CD14-positive monocyte (primary cell): ENCODE measurements around the gene RNF217. TPM values are rescaled to one million over a fixed set of nuclear protein-coding genes. Genes with fewer than 3 reads are reported as not detected.
"Not testable (repeated sequence)": the region's sequence is repeated elsewhere in the genome, so short reads cannot be mapped to it uniquely, and the experiment has no call there.

Experiments used
- DNase-seq, 3 donors: peaks; one replicate each; pipeline ENCODE4 v3.0.0-alpha.2; 2011 to 2022
- H2AFZ ChIP-seq: 2 replicates; pipeline ENCODE4 v1.6.0; 2012; ENCODE audit warnings: mild to moderate bottlenecking, low read depth, low read length, inconsistent platforms; ENCODE audit not compliant: insufficient read depth, poor library complexity, severe bottlenecking
- H3K27ac ChIP-seq, 2 donors: 1 replicate in 1 of 2; 2 replicates in 1 of 2; pipeline ENCODE4 v1.5.1; 2012 to 2013; ENCODE audit warnings: low read length in 2 of 2, control low read depth in 1 of 2, inconsistent platforms in 1 of 2, low read depth in 1 of 2, mild to moderate bottlenecking in 1 of 2
- H3K27me3 ChIP-seq, 2 donors: one replicate each; pipeline versions ENCODE4 v1.6.0 to v1.6.1; 2011 to 2013; ENCODE audit warnings: low read length in 2 of 2; ENCODE audit not compliant: control insufficient read depth in 2 of 2, insufficient read depth in 2 of 2
- H3K36me3 ChIP-seq, 2 donors: replicated peaks in 1 of 2; 1 replicate in 1 of 2; 2 replicates in 1 of 2; pipeline versions ENCODE4 v1.5.1 to v1.6.1; 2012 to 2013; ENCODE audit warnings: low read length in 2 of 2, control low read depth in 1 of 2, inconsistent platforms in 1 of 2, mild to moderate bottlenecking in 1 of 2; ENCODE audit not compliant: insufficient read depth in 2 of 2, control insufficient read depth in 1 of 2
- H3K4me1 ChIP-seq, 2 donors: 1 replicate in 1 of 2; 2 replicates in 1 of 2; pipeline versions ENCODE4 v1.5.1 to v1.6.1; 2012 to 2013; ENCODE audit warnings: low read length in 2 of 2, control low read depth in 1 of 2, inconsistent platforms in 1 of 2, mild to moderate bottlenecking in 1 of 2, moderate library complexity in 1 of 2; ENCODE audit not compliant: insufficient read depth in 2 of 2, control insufficient read depth in 1 of 2
- H3K4me2 ChIP-seq: replicated peaks from 2 replicates; pipeline ENCODE3; 2012; ENCODE audit warnings: low read length, moderate library complexity, mild to moderate bottlenecking; ENCODE audit not compliant: poor library complexity, severe bottlenecking; ENCODE audit errors: extremely low read depth
- H3K4me3 ChIP-seq, 3 experiments: fragments of 200-600 bp in 1 of 3; sonication (generic) in 1 of 3; replicated peaks in 1 of 3; 1 replicate in 2 of 3; 2 replicates in 1 of 3; pipeline ENCODE4 v1.5.1; 2011 to 2013; ENCODE audit warnings: low read length in 3 of 3, mild to moderate bottlenecking in 3 of 3, control low read depth in 2 of 3, low read depth in 2 of 3, inconsistent platforms in 1 of 3, moderate library complexity in 1 of 3
- H3K79me2 ChIP-seq: 2 replicates; pipeline ENCODE4 v1.6.0; 2012; ENCODE audit warnings: mild to moderate bottlenecking, control low read depth, inconsistent platforms, low read length, moderate library complexity; ENCODE audit not compliant: insufficient read depth
- H3K9ac ChIP-seq: 2 replicates; pipeline ENCODE4 v1.6.0; 2017; ENCODE audit warnings: low read length, mild to moderate bottlenecking; ENCODE audit not compliant: insufficient read depth, poor library complexity, severe bottlenecking
- H3K9me3 ChIP-seq, 2 donors: replicated peaks in 1 of 2; 1 replicate in 1 of 2; 2 replicates in 1 of 2; pipeline versions ENCODE4 v1.5.1 to v1.6.1; 2012 to 2013; ENCODE audit warnings: low read length in 2 of 2, control low read depth in 1 of 2; ENCODE audit not compliant: control insufficient read depth in 1 of 2, insufficient read depth in 1 of 2
- H4K20me1 ChIP-seq: 2 replicates; pipeline ENCODE4 v1.6.0; 2012; ENCODE audit warnings: mild to moderate bottlenecking, low read length, control low read depth, moderate library complexity; ENCODE audit not compliant: insufficient read depth
- H3K27ac Mint-ChIP-seq, 7 donors: one replicate each; pipeline ENCODE4 v1.8.0; 2020; ENCODE audit warnings: mild to moderate bottlenecking in 7 of 7, mixed read lengths in 7 of 7, moderate library complexity in 6 of 7, inconsistent platforms in 2 of 7
- H3K27me3 Mint-ChIP-seq, 3 donors: one replicate each; pipeline ENCODE4 v1.8.0; 2021 to 2022; ENCODE audit warnings: low read depth in 3 of 3, mild to moderate bottlenecking in 3 of 3, mixed read lengths in 3 of 3, moderate library complexity in 3 of 3, inconsistent platforms in 1 of 3
- H3K36me3 Mint-ChIP-seq, 2 donors: one replicate each; pipeline ENCODE4 v1.8.0; 2020; ENCODE audit warnings: mixed read lengths in 2 of 2, inconsistent platforms in 1 of 2, mild to moderate bottlenecking in 1 of 2
- H3K4me1 Mint-ChIP-seq: one replicate; pipeline ENCODE4 v1.8.0; 2020; ENCODE audit warnings: mild to moderate bottlenecking, mixed read lengths
- H3K4me3 Mint-ChIP-seq, 2 donors: one replicate each; pipeline ENCODE4 v1.8.0; 2020; ENCODE audit warnings: mild to moderate bottlenecking in 2 of 2, mixed read lengths in 2 of 2, moderate library complexity in 1 of 2
- H3K9me3 Mint-ChIP-seq, 7 donors: one replicate each; pipeline ENCODE4 v1.8.0; 2020 to 2022; ENCODE audit warnings: mixed read lengths in 7 of 7, mild to moderate bottlenecking in 6 of 7, moderate library complexity in 6 of 7, inconsistent platforms in 2 of 7
- CTCF ChIP-seq: fragments of 200-600 bp; IDR thresholded peaks from one replicate; pipeline ENCODE4 v1.8.0; 2022; ENCODE audit warnings: antibody characterized with exemption, mild to moderate bottlenecking
- WGBS: methylation state at CpG from one replicate; pipeline ENCODE4 v1.1.5; 2013; ENCODE audit warnings: missing lambda C conversion rate; ENCODE audit not compliant: insufficient coverage; 5-methylcytosine and 5-hydroxymethylcytosine counted together
- intact Hi-C, 2 donors: fragments of 100-400 bp; cut with micrococcal nuclease; formaldehyde crosslinking; loops; one replicate each; pipeline versions ENCODE4 v1.15.0 to v1.15.1; 2023
- polyA plus RNA-seq, 3 donors: library from polyadenylated mRNA; depleted of rRNA in 1 of 3; unstranded in 2 of 3; stranded (reverse) in 1 of 3; fragments of 300-500 nt in 2 of 3; fragments of >200 nt in 1 of 3; fragmentation: Illumina TruSeq in 2 of 3; gene quantifications; 1 replicate in 2 of 3; 2 replicates in 1 of 3; pipeline ENCODE4 v1.2.3, GENCODE V29; 2012 to 2021

Gene RNF217
- polyA plus RNA-seq, 3 donors, result 2.2 to 11.6 (median 3.3) TPM

- Mint-ChIP-seq H3K27me3 (no peaks in the 10 kb centered on the region), H3K4me1 (peaks cover 15% of the 10 kb centered on the region), H3K27ac (peak overlapping the region in 3 of 7 donors; percentile 0 to 42 (median 37)), H3K4me3 (no peak overlapping the region), H3K9me3 (peaks cover 0 to 5% (median 2%) of the 10 kb centered on the region in 7 donors), H3K36me3 (peaks cover 3 to 6% of the 10 kb centered on the region in 2 donors)
- no peak for DNase-seq
- Histone ChIP-seq H3K27me3 (no peaks in the 10 kb centered on the region), H4K20me1 (no peaks in the 10 kb centered on the region), H2AFZ (no peak overlapping the region), H3K79me2 (no peaks in the 10 kb centered on the region), H3K9ac (no peak overlapping the region), H3K9me3 (no peaks in the 10 kb centered on the region), H3K27ac (no peak overlapping the region), H3K4me3 (no peak overlapping the region), H3K4me1 (peaks cover 0 to 4% of the 10 kb centered on the region in 2 donors), H3K36me3 (no peaks in the 10 kb centered on the region), H3K4me2 (no peak overlapping the region)
- WGBS, result no CpG with 5 or more reads among the region's 1 CpG
- no peak for TF ChIP-seq CTCF
- intact Hi-C loops, result no loop called here
These were observed 69.1 kb downstream of the RNF217 start for GRCh38 chr6:125031385-125031784.

- H3K9me3 ChIP-seq, H3K27ac Mint-ChIP-seq, H3K36me3 Mint-ChIP-seq, intact Hi-C loops, H3K79me2 ChIP-seq, H2AFZ ChIP-seq, DNase-seq, H3K4me1 ChIP-seq, H3K9me3 Mint-ChIP-seq, H3K27me3 ChIP-seq, H4K20me1 ChIP-seq, H3K4me2 ChIP-seq, H3K36me3 ChIP-seq, H3K4me3 ChIP-seq, H3K27ac ChIP-seq, H3K9ac ChIP-seq, H3K4me3 Mint-ChIP-seq, H3K27me3 Mint-ChIP-seq: not testable (repeated sequence)
- peaks cover 24% of the 10 kb centered on the region for H3K4me1 Mint-ChIP-seq
These were observed 72.7 kb downstream of the RNF217 start for GRCh38 chr6:125034929-125035328.

GRCh38 chr6:125036486-125036885, 74.2 kb downstream of the RNF217 start:
- intact Hi-C loops, H3K4me2 ChIP-seq, H3K9me3 ChIP-seq, H3K9me3 Mint-ChIP-seq, H3K36me3 Mint-ChIP-seq, H3K4me3 Mint-ChIP-seq, H3K4me3 ChIP-seq, DNase-seq, H3K4me1 ChIP-seq, H3K27me3 Mint-ChIP-seq, H3K79me2 ChIP-seq, H4K20me1 ChIP-seq, H3K36me3 ChIP-seq, H2AFZ ChIP-seq, H3K9ac ChIP-seq, H3K27ac Mint-ChIP-seq, H3K27me3 ChIP-seq, H3K27ac ChIP-seq: not testable (repeated sequence)
- WGBS, result no CpG with 5 or more reads among the region's 4 CpGs
- peaks cover 20% of the 10 kb centered on the region for H3K4me1 Mint-ChIP-seq
